H1 (cell line): ENCODE results near the gene CRTC2. TPM values are rescaled to one million over a fixed set of nuclear protein-coding genes. Genes with fewer than 3 reads are reported as not detected.

ENCODE experiments used
- CBX5 ChIP-seq: fragments of 300-800, 300-1000 bp; sonication (generic); IDR thresholded peaks from 2 replicates; pipeline ENCODE4 v1.7.1; 2016; ENCODE audit warnings: antibody characterized with exemption, low read length, low read depth
- CEBPB ChIP-seq: IDR thresholded peaks from 2 replicates; pipeline ENCODE4 v1.6.1; 2012; ENCODE audit warnings: low read depth, low read length
- CHD1 ChIP-seq: IDR thresholded peaks from 2 replicates; pipeline ENCODE4 v1.6.1; 2012; ENCODE audit warnings: low read depth, low read length, improper control_type of control experiment
- TAF1 ChIP-seq: IDR thresholded peaks from 2 replicates; pipeline ENCODE4 v1.6.1; 2011; ENCODE audit warnings: mild to moderate bottlenecking, low read depth, low read length
- polyA plus RNA-seq, 7 experiments: library from polyadenylated mRNA; depleted of rRNA in 3 of 7; stranded (reverse) in 5 of 7; unstranded in 2 of 7; fragments of >200 nt in 5 of 7; fragments of 200-250 nt in 2 of 7; gene quantifications; 1 replicate in 5 of 7; 2 replicates in 1 of 7; 4 replicates in 1 of 7; pipeline versions ENCODE4 v1.2.1 to v1.2.3, GENCODE V29; 2011 to 2013; ENCODE audit warnings: missing spikeins in 2 of 7, mixed read lengths in 2 of 7
- total RNA-seq: library from RNA; stranded (reverse); fragmentation: NEBNext Ultra II Directional; extraction: Animal tissue kit (Norgen Biotek cat#: 25700); gene quantifications from 2 replicates; pipeline ENCODE4 v1.2.1, GENCODE V29; 2021
- TF ChIP-seq, protein P1 (sequence below): fragments of 300-600 bp; sonication (generic); IDR thresholded peaks from 2 replicates; pipeline ENCODE4 v1.7.1; 2012; ENCODE audit warnings: low read length, moderate library complexity, mild to moderate bottlenecking, inconsistent platforms; ENCODE audit not compliant: insufficient replicate concordance
- TF ChIP-seq, protein P2 (sequence below): IDR thresholded peaks from 2 replicates; pipeline ENCODE4 v1.6.1; 2011; ENCODE audit warnings: low read depth, mild to moderate bottlenecking, low read length; ENCODE audit not compliant: insufficient read depth

The CRTC2 gene
- total and polyA plus RNA-seq, 2 of the 8 experiments (the other 6 are each of a cell fraction or from before 2014, with no cell fraction given): 28.6 to 34.3 TPM

DNA sequence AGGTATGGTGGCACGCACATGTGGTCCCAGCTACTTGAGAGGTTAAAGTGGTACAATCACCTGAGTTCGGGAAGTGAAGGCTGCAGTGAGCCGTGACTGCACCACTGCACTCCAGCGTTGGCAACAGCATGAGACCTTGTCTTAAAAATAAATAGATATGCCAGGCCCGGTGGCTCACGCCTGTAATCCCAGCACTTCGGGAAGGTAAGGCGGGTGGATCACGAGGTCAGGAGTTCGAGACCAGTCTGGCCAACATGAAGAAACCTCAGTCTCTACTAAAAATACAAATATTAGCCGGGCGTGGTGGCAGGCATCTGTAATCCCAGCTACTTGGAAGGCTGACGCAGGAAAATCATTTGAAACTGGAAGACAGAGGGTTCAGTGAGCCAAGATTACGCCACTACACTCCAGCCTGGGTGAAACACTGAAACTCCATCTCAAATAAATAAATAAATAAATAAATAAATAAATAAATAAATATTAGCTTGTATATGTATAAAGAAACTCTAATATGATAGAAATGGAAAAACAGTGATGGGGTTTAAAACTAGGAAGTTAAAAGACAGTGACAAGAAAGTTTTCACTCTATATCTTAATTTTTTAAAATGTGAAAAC is 54.5 kb downstream of the CRTC2 start (continued):
- TF ChIP-seq, protein P1, sequence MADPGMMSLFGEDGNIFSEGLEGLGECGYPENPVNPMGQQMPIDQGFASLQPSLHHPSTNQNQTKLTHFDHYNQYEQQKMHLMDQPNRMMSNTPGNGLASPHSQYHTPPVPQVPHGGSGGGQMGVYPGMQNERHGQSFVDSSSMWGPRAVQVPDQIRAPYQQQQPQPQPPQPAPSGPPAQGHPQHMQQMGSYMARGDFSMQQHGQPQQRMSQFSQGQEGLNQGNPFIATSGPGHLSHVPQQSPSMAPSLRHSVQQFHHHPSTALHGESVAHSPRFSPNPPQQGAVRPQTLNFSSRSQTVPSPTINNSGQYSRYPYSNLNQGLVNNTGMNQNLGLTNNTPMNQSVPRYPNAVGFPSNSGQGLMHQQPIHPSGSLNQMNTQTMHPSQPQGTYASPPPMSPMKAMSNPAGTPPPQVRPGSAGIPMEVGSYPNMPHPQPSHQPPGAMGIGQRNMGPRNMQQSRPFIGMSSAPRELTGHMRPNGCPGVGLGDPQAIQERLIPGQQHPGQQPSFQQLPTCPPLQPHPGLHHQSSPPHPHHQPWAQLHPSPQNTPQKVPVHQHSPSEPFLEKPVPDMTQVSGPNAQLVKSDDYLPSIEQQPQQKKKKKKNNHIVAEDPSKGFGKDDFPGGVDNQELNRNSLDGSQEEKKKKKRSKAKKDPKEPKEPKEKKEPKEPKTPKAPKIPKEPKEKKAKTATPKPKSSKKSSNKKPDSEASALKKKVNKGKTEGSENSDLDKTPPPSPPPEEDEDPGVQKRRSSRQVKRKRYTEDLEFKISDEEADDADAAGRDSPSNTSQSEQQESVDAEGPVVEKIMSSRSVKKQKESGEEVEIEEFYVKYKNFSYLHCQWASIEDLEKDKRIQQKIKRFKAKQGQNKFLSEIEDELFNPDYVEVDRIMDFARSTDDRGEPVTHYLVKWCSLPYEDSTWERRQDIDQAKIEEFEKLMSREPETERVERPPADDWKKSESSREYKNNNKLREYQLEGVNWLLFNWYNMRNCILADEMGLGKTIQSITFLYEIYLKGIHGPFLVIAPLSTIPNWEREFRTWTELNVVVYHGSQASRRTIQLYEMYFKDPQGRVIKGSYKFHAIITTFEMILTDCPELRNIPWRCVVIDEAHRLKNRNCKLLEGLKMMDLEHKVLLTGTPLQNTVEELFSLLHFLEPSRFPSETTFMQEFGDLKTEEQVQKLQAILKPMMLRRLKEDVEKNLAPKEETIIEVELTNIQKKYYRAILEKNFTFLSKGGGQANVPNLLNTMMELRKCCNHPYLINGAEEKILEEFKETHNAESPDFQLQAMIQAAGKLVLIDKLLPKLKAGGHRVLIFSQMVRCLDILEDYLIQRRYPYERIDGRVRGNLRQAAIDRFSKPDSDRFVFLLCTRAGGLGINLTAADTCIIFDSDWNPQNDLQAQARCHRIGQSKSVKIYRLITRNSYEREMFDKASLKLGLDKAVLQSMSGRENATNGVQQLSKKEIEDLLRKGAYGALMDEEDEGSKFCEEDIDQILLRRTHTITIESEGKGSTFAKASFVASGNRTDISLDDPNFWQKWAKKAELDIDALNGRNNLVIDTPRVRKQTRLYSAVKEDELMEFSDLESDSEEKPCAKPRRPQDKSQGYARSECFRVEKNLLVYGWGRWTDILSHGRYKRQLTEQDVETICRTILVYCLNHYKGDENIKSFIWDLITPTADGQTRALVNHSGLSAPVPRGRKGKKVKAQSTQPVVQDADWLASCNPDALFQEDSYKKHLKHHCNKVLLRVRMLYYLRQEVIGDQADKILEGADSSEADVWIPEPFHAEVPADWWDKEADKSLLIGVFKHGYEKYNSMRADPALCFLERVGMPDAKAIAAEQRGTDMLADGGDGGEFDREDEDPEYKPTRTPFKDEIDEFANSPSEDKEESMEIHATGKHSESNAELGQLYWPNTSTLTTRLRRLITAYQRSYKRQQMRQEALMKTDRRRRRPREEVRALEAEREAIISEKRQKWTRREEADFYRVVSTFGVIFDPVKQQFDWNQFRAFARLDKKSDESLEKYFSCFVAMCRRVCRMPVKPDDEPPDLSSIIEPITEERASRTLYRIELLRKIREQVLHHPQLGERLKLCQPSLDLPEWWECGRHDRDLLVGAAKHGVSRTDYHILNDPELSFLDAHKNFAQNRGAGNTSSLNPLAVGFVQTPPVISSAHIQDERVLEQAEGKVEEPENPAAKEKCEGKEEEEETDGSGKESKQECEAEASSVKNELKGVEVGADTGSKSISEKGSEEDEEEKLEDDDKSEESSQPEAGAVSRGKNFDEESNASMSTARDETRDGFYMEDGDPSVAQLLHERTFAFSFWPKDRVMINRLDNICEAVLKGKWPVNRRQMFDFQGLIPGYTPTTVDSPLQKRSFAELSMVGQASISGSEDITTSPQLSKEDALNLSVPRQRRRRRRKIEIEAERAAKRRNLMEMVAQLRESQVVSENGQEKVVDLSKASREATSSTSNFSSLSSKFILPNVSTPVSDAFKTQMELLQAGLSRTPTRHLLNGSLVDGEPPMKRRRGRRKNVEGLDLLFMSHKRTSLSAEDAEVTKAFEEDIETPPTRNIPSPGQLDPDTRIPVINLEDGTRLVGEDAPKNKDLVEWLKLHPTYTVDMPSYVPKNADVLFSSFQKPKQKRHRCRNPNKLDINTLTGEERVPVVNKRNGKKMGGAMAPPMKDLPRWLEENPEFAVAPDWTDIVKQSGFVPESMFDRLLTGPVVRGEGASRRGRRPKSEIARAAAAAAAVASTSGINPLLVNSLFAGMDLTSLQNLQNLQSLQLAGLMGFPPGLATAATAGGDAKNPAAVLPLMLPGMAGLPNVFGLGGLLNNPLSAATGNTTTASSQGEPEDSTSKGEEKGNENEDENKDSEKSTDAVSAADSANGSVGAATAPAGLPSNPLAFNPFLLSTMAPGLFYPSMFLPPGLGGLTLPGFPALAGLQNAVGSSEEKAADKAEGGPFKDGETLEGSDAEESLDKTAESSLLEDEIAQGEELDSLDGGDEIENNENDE: no peak
- TF ChIP-seq, protein P2, sequence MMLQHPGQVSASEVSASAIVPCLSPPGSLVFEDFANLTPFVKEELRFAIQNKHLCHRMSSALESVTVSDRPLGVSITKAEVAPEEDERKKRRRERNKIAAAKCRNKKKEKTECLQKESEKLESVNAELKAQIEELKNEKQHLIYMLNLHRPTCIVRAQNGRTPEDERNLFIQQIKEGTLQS: no peak
- TF ChIP-seq CEBPB: no peak
- TF ChIP-seq CHD1: no peak
- TF ChIP-seq TAF1: no peak
- no peak for TF ChIP-seq CBX5
